Measurements from ENCODE around the gene PPIF.

DNA sequence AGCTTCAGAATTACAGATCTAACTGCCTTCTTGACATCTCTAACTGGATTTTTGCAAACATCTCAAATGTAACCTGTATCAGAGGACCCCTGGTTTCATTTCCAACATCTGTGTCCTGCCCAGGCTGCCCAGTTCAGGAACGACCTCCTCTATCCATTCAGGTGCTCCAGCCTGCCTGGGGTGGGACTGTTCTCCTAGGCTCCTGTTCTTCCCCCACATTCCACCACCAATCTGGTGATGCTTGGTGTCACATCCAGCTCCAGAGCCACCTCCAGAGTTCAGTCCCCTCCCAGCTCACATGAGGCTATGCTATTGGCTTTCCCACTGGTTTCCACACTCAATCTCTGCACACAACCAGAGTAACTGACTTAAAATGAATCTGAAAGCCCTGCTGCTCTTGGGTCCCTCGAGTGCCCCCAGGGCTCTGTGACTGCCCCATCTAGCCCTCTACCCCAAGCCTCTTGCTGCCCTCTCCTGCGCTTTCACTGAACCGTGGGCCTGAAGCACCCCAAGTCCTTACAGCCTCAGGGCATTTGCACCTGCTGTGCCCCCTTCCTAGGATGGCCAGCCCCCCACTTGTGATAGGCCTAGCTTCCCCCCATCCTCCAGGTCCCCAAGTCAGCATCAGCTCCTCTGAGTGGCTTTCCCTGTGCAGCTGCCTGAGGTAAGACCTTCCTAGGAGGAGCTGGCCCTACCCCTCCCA lies 46.1 kb downstream of the PPIF start:
- TF ChIP-seq, protein P1, sequence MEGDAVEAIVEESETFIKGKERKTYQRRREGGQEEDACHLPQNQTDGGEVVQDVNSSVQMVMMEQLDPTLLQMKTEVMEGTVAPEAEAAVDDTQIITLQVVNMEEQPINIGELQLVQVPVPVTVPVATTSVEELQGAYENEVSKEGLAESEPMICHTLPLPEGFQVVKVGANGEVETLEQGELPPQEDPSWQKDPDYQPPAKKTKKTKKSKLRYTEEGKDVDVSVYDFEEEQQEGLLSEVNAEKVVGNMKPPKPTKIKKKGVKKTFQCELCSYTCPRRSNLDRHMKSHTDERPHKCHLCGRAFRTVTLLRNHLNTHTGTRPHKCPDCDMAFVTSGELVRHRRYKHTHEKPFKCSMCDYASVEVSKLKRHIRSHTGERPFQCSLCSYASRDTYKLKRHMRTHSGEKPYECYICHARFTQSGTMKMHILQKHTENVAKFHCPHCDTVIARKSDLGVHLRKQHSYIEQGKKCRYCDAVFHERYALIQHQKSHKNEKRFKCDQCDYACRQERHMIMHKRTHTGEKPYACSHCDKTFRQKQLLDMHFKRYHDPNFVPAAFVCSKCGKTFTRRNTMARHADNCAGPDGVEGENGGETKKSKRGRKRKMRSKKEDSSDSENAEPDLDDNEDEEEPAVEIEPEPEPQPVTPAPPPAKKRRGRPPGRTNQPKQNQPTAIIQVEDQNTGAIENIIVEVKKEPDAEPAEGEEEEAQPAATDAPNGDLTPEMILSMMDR (IDR thresholded peaks at IDR 0.05) = no peak
- no peak for TF ChIP-seq POLR2A (IDR thresholded peaks at IDR 0.05)
- TF ChIP-seq POLR2AphosphoS5 (IDR thresholded peaks at IDR 0.05) = no peak
